ENCODE data around the gene ACTN2. TPM values are rescaled to one million over a fixed set of nuclear protein-coding genes. Genes with fewer than 3 reads are reported as not detected.

The ACTN2 gene
- total RNA-seq, 2 experiments from 2014 or later = not detected

DNA sequence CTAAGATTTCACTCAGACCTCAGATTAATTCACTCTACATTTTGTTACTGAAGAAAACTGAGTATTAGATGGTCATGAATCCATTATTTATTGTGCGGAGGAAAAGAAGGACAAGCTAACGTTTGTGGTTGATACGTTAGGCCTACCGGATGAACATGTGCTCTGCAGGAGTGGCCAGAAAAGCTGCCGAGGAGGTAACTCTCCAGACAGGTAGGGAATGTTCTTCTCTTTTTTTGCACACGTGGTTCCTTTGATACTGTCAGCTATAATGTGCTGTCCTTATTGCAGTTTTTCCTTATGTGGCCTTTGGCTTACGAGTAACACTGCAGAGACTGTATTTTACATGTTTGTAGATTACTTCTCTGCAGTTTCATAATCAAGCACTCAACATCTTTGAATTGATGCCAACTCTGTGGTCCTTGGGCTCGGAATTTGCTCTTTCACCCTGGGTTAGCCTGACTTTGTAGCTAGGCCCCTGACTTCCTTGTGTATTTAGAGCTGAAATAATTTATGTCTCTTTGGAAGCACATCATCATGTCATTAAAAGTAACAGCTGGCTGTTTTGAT lies 122.3 kb downstream of the ACTN2 start:
- peaks cover 42% of the 10 kb centered on the region for H3K36me3 Mint-ChIP-seq
- CTCF ChIA-PET = interaction anchor here (1.0 kb wide), 1 partner anchor 49 kb away, joined by 3 read pairs; no protein-coding TSS in a partner anchor

DNA sequence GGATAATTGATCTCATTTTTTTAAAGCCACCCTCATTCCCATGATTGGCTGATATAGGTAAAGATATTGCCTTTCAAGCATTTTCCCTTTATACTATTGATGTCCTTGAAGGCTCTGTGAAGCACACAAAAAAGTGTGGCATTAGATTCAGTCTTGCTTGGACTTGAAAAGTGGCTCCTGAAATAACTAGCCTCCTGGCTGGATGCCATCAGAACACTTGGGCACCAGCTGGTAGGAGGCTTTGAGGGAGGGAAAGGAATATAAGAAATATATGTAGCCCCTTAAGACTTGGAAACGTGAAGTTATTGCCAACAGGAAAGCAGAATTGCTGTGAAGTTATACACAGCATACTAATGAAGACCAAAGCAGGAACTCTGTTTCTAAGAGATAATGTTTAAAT lies 122.8 kb downstream of the ACTN2 start:
- H3K36me3 Mint-ChIP-seq = peaks cover 45% of the 10 kb centered on the region
- ATAC-seq (no peak), DNase-seq (no peak)
- CTCF ChIA-PET = no interaction called here
- no peak overlapping the region for H3K4me3 Mint-ChIP-seq
- no peaks in the 10 kb centered on the region for H3K27me3 Mint-ChIP-seq
- H3K4me1 Mint-ChIP-seq = no peaks in the 10 kb centered on the region
- no peaks in the 10 kb centered on the region for H3K9me3 Mint-ChIP-seq (ENCODE audit: low read depth)
- no peak overlapping the region for H3K27ac Mint-ChIP-seq

More for the DNA sequence above, 122.3 kb downstream of the ACTN2 start:
- Mint-ChIP-seq H3K27ac (no peak overlapping the region), H3K4me3 (no peak overlapping the region), H3K27me3 (no peaks in the 10 kb centered on the region), H3K4me1 (no peaks in the 10 kb centered on the region), H3K9me3 (ENCODE audit: low read depth) (no peaks in the 10 kb centered on the region)
- ATAC-seq (no peak), DNase-seq (no peak)

DNA sequence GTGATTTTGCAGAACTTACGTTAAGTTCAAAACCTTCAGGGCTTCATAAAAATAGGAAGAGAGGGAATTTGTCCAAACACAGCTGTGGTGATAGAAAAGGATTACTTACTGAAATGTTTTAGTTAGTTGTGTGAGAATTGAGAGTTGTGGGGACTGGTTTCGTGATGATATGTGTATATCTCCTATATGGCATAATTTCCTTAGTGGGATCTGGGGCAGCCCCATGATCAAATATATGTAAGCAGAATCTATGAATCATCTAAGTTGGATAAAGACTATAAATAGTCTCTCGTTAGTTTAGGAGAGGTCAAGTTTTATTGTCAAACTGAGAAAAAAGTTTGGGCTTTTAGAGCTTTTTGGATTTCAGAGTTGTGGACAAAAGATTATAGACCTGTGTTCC lies 123.7 kb downstream of the ACTN2 start:
- CTCF ChIA-PET = no interaction called here
- H3K27me3 Mint-ChIP-seq = no peaks in the 10 kb centered on the region
- peaks cover 45% of the 10 kb centered on the region for H3K36me3 Mint-ChIP-seq
- ATAC-seq = no peak
- no peak overlapping the region for H3K4me3 Mint-ChIP-seq
- DNase-seq = no peak
- no peaks in the 10 kb centered on the region for H3K9me3 Mint-ChIP-seq (ENCODE audit: low read depth)
- no peak overlapping the region for H3K27ac Mint-ChIP-seq
- H3K4me1 Mint-ChIP-seq = no peaks in the 10 kb centered on the region

DNA sequence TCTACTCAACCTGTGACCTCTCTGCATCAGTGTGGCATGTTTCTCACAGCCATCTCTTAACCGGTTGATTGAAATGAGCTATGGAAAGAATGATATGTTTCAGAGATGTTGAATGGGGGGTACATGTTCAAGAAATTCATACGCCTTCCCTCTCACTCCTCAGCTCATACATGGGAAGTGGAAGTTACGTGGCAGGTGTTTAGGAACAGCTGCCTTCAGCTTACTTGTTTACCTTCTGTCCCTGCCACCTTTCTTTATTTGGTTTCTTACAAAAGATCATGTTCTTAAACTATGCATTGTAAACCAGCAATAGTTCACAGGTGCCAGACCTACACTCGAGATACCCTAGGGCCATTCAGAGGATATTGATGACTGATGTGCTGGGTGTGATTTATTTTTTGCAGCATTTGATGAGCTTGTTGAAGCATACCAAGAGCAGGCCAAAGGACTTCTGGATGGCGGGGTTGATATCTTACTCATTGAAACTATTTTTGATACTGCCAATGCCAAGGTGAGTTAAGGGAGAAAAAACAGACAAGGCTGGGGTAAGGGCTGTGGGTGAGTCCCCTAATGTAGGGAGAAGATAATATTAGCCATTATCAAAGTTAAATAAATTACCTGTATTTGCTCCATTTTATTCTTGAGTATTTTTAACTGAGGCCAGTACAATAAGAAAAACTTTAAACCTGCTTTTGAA lies 126.2 kb downstream of the ACTN2 start:
- H3K36me3 Mint-ChIP-seq = peaks cover 54% of the 10 kb centered on the region
- no peaks in the 10 kb centered on the region for H3K4me1 Mint-ChIP-seq
- H3K27ac Mint-ChIP-seq = no peak overlapping the region
- no peak overlapping the region for H3K4me3 Mint-ChIP-seq
- CTCF ChIA-PET = interaction anchor here (0.5 to 1.3 kb wide), 3 partner anchors 53 to 274 kb away, joined by 3 to 5 read pairs (median 3); no protein-coding TSS in a partner anchor
- no peaks in the 10 kb centered on the region for H3K9me3 Mint-ChIP-seq (ENCODE audit: low read depth)
- ATAC-seq = no peak
- H3K27me3 Mint-ChIP-seq = no peaks in the 10 kb centered on the region
- no peak for DNase-seq

Other genes with a start within 250 kb of the ACTN2 start
- 10 to 100 TPM; 74.0 to 81.1 TPM for gene LGALS8, start 162.5 kb upstream of the ACTN2 start, total RNA-seq
- 10 to 100 TPM; 40.2 to 57.6 TPM for gene HEATR1, start 82.0 kb upstream of the ACTN2 start, total RNA-seq
- 10 to 100 TPM; 43.5 to 46.9 TPM for gene MTR, start 108.8 kb downstream of the ACTN2 start, total RNA-seq